Ishikawa (cell line): ENCODE data around the gene CDH13.

Source experiments
- CEBPB ChIP-seq: IDR thresholded peaks from 2 replicates; pipeline ENCODE4 v1.6.1; 2012
- CREB1 ChIP-seq: IDR thresholded peaks from 2 replicates; pipeline ENCODE4 v1.6.1; 2012; ENCODE audit warnings: low read depth
- EGR1 ChIP-seq: IDR thresholded peaks from 2 replicates; pipeline ENCODE4 v1.6.1; 2012
- EP300 ChIP-seq: IDR thresholded peaks from 2 replicates; pipeline ENCODE4 v1.6.1; 2012; ENCODE audit warnings: borderline replicate concordance
- FOXM1 ChIP-seq: IDR thresholded peaks from 2 replicates; pipeline ENCODE4 v1.6.1; 2012; ENCODE audit warnings: low read depth, borderline replicate concordance
- NFIC ChIP-seq: IDR thresholded peaks from 2 replicates; pipeline ENCODE4 v1.6.1; 2012
- RAD21 ChIP-seq: IDR thresholded peaks from 2 replicates; pipeline ENCODE4 v1.6.1; 2012; ENCODE audit warnings: low read depth
- TAF1 ChIP-seq: IDR thresholded peaks from 2 replicates; pipeline ENCODE4 v1.6.1; 2012; ENCODE audit warnings: low read depth, mild to moderate bottlenecking
- TCF12 ChIP-seq: IDR thresholded peaks from 2 replicates; pipeline ENCODE4 v1.6.1; 2012; ENCODE audit warnings: low read depth
- TEAD4 ChIP-seq: IDR thresholded peaks from 2 replicates; pipeline ENCODE4 v1.6.1; 2012
- YY1 ChIP-seq: IDR thresholded peaks from 2 replicates; pipeline ENCODE4 v1.6.1; 2012; ENCODE audit warnings: low read depth
- ZBTB7A ChIP-seq: IDR thresholded peaks from 2 replicates; pipeline ENCODE4 v1.6.1; 2012; ENCODE audit warnings: low read depth
- TF ChIP-seq, protein P1 (sequence below): IDR thresholded peaks from 2 replicates; pipeline ENCODE4 v1.6.1; 2012; ENCODE audit warnings: low read depth, mild to moderate bottlenecking
- TF ChIP-seq, protein P2 (sequence below): IDR thresholded peaks from 2 replicates; pipeline ENCODE4 v1.6.1; 2012
- TF ChIP-seq, protein P3 (sequence below): IDR thresholded peaks from 2 replicates; pipeline ENCODE4 v1.6.1; 2012

The CDH13 gene

DNA sequence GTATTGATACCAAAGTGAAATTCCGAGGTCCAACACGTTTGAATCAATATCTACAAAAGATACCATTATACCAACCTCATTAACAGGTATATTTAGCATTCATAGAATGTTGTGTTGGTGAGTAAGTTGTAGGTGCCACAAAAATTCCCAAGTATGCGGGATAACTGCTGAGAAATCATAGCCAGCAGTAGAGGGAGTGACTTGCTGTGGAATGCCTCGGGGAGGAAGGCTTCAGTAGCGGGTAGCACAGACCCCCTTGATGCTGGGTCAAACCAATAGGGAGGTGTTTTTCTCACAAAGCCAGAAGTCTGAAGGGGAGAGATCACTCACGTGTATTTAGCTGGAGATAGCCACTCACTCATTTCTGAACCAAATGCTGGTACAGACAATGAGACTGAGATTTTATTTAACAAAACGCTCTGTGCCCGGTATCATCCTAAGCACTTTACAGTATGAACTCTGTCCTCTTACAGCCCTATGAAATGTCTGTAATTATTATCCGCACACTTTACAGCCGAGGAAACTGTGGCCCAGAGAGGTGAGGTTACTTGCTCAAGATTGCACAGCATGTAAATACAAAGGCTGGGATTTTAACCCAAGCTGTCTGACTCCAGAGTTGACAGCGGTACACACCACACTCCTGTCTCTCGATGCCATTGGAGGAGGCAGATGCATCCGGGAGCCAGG is 1204.1 kb downstream of the CDH13 start:
- TF ChIP-seq EGR1 (no peak), YY1 (no peak), CEBPB (no peak), RAD21 (no peak)
- TF ChIP-seq, protein P1, sequence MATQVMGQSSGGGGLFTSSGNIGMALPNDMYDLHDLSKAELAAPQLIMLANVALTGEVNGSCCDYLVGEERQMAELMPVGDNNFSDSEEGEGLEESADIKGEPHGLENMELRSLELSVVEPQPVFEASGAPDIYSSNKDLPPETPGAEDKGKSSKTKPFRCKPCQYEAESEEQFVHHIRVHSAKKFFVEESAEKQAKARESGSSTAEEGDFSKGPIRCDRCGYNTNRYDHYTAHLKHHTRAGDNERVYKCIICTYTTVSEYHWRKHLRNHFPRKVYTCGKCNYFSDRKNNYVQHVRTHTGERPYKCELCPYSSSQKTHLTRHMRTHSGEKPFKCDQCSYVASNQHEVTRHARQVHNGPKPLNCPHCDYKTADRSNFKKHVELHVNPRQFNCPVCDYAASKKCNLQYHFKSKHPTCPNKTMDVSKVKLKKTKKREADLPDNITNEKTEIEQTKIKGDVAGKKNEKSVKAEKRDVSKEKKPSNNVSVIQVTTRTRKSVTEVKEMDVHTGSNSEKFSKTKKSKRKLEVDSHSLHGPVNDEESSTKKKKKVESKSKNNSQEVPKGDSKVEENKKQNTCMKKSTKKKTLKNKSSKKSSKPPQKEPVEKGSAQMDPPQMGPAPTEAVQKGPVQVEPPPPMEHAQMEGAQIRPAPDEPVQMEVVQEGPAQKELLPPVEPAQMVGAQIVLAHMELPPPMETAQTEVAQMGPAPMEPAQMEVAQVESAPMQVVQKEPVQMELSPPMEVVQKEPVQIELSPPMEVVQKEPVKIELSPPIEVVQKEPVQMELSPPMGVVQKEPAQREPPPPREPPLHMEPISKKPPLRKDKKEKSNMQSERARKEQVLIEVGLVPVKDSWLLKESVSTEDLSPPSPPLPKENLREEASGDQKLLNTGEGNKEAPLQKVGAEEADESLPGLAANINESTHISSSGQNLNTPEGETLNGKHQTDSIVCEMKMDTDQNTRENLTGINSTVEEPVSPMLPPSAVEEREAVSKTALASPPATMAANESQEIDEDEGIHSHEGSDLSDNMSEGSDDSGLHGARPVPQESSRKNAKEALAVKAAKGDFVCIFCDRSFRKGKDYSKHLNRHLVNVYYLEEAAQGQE, result no peak

DNA sequence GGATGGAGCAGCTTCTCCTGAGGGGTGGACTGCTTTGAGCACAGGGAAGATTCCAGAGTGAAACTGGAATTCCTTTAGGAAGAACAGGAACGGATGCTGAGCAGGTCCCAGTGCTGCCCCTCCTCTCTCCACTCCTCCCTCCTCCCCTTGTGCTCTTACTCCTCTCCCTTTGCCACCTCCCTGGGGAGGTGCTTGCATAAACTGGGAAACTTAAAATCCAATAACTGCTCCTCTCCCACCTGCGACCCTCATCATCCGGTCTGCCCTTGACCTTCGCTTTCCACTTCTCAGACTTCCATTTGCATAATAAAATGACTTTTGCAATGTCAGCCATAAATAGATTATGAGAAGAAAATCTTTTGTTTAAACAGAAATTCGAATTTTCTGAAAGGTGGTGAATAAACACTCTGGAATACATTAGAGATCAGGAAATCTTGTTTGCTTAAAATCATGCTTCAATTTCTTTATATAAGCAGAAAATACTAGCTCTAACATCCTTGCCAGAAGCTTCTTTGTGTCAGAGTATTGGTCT is 1204.8 kb downstream of the CDH13 start:
- no peak for TF ChIP-seq ZBTB7A
- TF ChIP-seq FOXM1, result no peak
- no peak for TF ChIP-seq TAF1
- TF ChIP-seq, protein P2, sequence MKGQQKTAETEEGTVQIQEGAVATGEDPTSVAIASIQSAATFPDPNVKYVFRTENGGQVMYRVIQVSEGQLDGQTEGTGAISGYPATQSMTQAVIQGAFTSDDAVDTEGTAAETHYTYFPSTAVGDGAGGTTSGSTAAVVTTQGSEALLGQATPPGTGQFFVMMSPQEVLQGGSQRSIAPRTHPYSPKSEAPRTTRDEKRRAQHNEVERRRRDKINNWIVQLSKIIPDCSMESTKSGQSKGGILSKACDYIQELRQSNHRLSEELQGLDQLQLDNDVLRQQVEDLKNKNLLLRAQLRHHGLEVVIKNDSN, result no peak
- TF ChIP-seq, protein P1, result no peak
- TF ChIP-seq EGR1, result no peak
- no peak for TF ChIP-seq EP300
- TF ChIP-seq NFIC, result no peak
- no peak for TF ChIP-seq TEAD4
- TF ChIP-seq CREB1, result no peak
- TF ChIP-seq CEBPB, result no peak
- TF ChIP-seq YY1, result no peak
- TF ChIP-seq, protein P3, sequence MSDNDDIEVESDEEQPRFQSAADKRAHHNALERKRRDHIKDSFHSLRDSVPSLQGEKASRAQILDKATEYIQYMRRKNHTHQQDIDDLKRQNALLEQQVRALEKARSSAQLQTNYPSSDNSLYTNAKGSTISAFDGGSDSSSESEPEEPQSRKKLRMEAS, result no peak
- no peak for TF ChIP-seq TCF12
- TF ChIP-seq RAD21, result no peak

DNA sequence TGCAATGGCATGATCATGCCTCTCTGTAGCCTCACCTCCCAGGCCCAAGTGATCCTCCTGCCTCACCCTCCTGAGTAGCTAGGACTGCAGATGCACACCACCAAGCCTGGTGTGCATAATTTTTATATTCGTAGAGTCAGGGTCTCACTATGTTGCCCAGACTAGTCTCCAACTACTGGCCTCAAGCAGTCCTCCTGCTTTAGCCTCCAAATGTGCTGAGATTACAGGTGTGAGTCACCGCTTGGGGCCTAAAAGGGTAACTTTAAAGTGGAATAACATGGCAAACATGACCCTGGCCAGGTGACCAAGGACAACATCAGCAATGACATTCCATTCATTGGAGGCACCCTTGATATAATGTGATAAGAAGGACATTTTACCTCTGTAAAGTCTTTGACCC is 1207.2 kb downstream of the CDH13 start:
- TF ChIP-seq ZBTB7A (no peak), EGR1 (no peak), TCF12 (no peak), CEBPB (no peak), TAF1 (no peak), NFIC (no peak), CREB1 (no peak), FOXM1 (no peak), EP300 (no peak), YY1 (no peak), RAD21 (no peak), TEAD4 (no peak)
- TF ChIP-seq, protein P2, result no peak
- TF ChIP-seq, protein P1, result no peak
- TF ChIP-seq, protein P3, result no peak

DNA sequence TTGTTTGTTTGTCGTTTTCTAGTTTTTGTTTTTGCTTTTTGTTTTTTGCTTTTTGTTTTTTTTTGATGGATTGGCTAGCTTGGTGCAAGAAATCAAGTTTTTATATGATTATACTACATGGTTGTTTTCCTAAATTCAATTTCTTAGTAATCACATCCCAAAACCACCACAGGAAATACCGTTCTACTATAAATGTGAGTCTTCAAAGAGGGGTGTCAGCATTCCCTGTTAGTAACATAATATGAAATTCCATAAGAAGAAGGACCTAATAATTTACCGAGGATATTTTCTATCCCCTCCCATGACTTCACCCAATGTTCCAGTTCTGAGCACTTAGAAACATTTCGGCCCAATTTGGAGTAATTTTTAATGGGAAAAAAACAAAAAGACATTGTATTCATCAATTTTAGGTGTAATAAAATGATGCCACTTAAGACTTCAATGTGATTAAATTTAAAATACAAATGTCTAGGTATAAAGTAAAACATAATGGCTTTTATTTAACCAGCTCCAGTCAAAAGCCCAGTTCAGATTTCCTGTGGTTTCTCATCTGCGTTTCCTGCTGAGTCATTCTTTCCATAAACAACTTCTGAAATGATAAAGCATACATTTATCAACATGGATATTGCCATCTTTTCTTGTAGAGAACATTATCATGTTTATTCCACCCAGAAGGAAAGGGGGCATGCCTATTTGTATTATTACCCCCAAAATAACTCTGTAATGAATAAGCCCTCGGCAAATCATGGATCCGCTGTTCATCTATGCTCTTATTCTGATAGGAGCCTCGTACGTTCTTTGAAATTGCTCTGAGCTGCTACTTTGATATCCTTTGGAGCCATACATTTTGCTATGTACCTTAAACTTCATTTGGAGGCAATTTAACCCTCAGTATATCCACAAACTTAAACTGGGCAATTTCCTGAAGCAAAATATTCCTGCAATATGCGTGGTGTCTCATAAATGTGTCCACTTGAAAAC is 1209.1 kb downstream of the CDH13 start:
- TF ChIP-seq, protein P3, result no peak
- no peak for TF ChIP-seq EGR1
- no peak for TF ChIP-seq TCF12
- no peak for TF ChIP-seq YY1
- no peak for TF ChIP-seq TAF1
- TF ChIP-seq EP300, result no peak
